ENCODE measurements around the gene HOXA7. TPM values are rescaled to one million over a fixed set of nuclear protein-coding genes. Genes with fewer than 3 reads are reported as not detected.

HOXA7 gene
- total RNA-seq, 1 experiment from 2014 or later, result 7.5 TPM

- Histone ChIP-seq H3K9ac (ENCODE audit: low read length) (no peak overlapping the region), H3K36me3 (ENCODE audit: insufficient read depth, low read length) (no peaks in the 10 kb centered on the region)
These were observed 34.8 kb downstream of the HOXA7 start for GRCh38 chr7:27121684-27122076.

GRCh38 chr7:27119412-27119911 is 37.0 kb downstream of the HOXA7 start:
- Histone ChIP-seq H3K4me2 (ENCODE audit: low read depth, low read length, poor library complexity, severe bottlenecking) (no peak overlapping the region), H3K4me3 (ENCODE audit: low read length) (no peak overlapping the region), H3K4me1 (ENCODE audit: low read length) (no peaks in the 10 kb centered on the region), H3K27ac (ENCODE audit: low read length) (no peak overlapping the region), H4K20me1 (ENCODE audit: insufficient read depth, low read depth, low read length) (no peaks in the 10 kb centered on the region), H3K9me3 (ENCODE audit: low read length) (no peaks in the 10 kb centered on the region), H3K27me3 (ENCODE audit: low read length) (no peaks in the 10 kb centered on the region), H3K9ac (ENCODE audit: low read length) (no peak overlapping the region), H3K9me2 (replicated peaks; ENCODE audit: insufficient read depth, low read length) (no peaks in the 10 kb centered on the region), H2AFZ (ENCODE audit: low read length) (no peak overlapping the region), H3K36me3 (ENCODE audit: insufficient read depth, low read length) (no peaks in the 10 kb centered on the region), H3K79me2 (ENCODE audit: low read length) (no peaks in the 10 kb centered on the region)
- DNase-seq, result no peak

More at GRCh38 chr7:27121684-27122076, 34.8 kb downstream of the HOXA7 start:
- no peaks in the 10 kb centered on the region for H4K20me1 ChIP-seq (ENCODE audit: insufficient read depth, low read depth, low read length)
- H3K4me3 ChIP-seq (ENCODE audit: low read length), result no peak overlapping the region
- H3K9me2 ChIP-seq (replicated peaks; ENCODE audit: insufficient read depth, low read length), result no peaks in the 10 kb centered on the region
- H3K4me2 ChIP-seq (ENCODE audit: low read depth, low read length, poor library complexity, severe bottlenecking), result no peak overlapping the region
- no peaks in the 10 kb centered on the region for H3K27me3 ChIP-seq (ENCODE audit: low read length)
- no peak overlapping the region for H2AFZ ChIP-seq (ENCODE audit: low read length)
- no peaks in the 10 kb centered on the region for H3K79me2 ChIP-seq (ENCODE audit: low read length)
- H3K27ac ChIP-seq (ENCODE audit: low read length), result no peak overlapping the region
- no peak for DNase-seq
- H3K4me1 ChIP-seq (ENCODE audit: low read length), result no peaks in the 10 kb centered on the region
- H3K9me3 ChIP-seq (ENCODE audit: low read length), result no peaks in the 10 kb centered on the region

DNA sequence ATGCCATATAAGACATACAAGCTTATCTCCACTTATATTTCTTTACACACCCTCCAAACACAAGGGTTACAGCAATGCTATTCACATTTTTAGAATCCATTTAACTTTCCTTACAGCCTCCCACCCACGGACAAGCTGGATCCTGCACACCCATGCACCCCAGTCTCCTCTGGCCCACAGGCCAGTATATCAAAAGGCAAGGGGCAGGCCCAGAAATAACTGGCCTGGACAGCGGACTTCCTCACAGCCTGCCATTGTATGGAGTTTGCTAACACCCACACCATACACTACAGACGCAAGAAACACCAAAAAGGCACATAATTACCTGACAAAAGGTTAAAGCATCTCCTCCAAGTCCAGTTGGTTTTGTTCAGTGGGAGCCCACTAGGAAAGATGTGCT is 37.9 kb downstream of the HOXA7 start:
- H3K27me3 ChIP-seq (ENCODE audit: low read length), result no peaks in the 10 kb centered on the region
- H3K4me1 ChIP-seq (ENCODE audit: low read length), result no peaks in the 10 kb centered on the region
- H3K4me3 ChIP-seq (ENCODE audit: low read length), result no peak overlapping the region
- no peak overlapping the region for H3K9ac ChIP-seq (ENCODE audit: low read length)
- no peak overlapping the region for H2AFZ ChIP-seq (ENCODE audit: low read length)
- H3K36me3 ChIP-seq (ENCODE audit: insufficient read depth, low read length), result no peaks in the 10 kb centered on the region
- DNase-seq, result no peak
- H3K9me3 ChIP-seq (ENCODE audit: low read length), result no peaks in the 10 kb centered on the region
- H3K9me2 ChIP-seq (replicated peaks; ENCODE audit: insufficient read depth, low read length), result no peaks in the 10 kb centered on the region
- H3K79me2 ChIP-seq (ENCODE audit: low read length), result no peaks in the 10 kb centered on the region
- no peak overlapping the region for H3K27ac ChIP-seq (ENCODE audit: low read length)
- H3K4me2 ChIP-seq (ENCODE audit: low read depth, low read length, poor library complexity, severe bottlenecking), result no peak overlapping the region
- no peaks in the 10 kb centered on the region for H4K20me1 ChIP-seq (ENCODE audit: insufficient read depth, low read depth, low read length)

DNA sequence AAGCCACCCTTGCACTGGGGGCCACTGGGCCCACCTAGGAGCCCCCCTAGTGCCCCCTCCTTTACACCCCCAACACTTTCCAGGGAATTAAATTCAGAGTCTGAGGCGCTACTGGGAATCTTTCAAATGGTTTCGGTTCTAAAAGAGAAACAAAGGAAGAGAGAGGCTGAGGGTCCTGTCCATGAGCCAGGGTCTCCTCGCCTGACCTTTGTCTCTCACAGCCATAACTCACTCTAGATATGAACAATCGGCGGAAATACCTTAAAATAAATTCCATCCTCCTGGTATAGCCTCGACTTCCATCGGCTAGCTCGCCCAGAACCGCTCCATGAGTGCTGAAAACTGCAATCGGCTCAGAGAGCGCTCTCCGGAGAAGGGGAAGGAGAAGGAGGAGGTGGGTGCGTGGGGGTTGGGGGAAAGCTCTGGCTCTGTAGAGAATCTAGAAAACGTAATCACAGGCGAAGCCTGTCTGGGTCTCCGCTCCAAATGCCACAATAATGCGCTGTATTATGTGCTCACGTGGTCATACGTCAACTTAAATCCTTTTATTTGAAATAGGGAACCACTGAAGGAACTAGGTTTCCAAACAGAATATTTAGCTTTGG is 38.5 kb downstream of the HOXA7 start:
- H3K27ac ChIP-seq (ENCODE audit: low read length), result no peak overlapping the region
- no peaks in the 10 kb centered on the region for H3K9me3 ChIP-seq (ENCODE audit: low read length)
- no peak overlapping the region for H3K4me2 ChIP-seq (ENCODE audit: low read depth, low read length, poor library complexity, severe bottlenecking)
- H2AFZ ChIP-seq (ENCODE audit: low read length), result no peak overlapping the region
- H3K4me1 ChIP-seq (ENCODE audit: low read length), result no peaks in the 10 kb centered on the region
- H4K20me1 ChIP-seq (ENCODE audit: insufficient read depth, low read depth, low read length), result no peaks in the 10 kb centered on the region
- DNase-seq, result no peak
- H3K9ac ChIP-seq (ENCODE audit: low read length), result no peak overlapping the region
- H3K9me2 ChIP-seq (replicated peaks; ENCODE audit: insufficient read depth, low read length), result no peaks in the 10 kb centered on the region
- H3K27me3 ChIP-seq (ENCODE audit: low read length), result no peaks in the 10 kb centered on the region
- H3K36me3 ChIP-seq (ENCODE audit: insufficient read depth, low read length), result no peaks in the 10 kb centered on the region
- H3K79me2 ChIP-seq (ENCODE audit: low read length), result no peaks in the 10 kb centered on the region
- H3K4me3 ChIP-seq (ENCODE audit: low read length), result no peak overlapping the region

DNA sequence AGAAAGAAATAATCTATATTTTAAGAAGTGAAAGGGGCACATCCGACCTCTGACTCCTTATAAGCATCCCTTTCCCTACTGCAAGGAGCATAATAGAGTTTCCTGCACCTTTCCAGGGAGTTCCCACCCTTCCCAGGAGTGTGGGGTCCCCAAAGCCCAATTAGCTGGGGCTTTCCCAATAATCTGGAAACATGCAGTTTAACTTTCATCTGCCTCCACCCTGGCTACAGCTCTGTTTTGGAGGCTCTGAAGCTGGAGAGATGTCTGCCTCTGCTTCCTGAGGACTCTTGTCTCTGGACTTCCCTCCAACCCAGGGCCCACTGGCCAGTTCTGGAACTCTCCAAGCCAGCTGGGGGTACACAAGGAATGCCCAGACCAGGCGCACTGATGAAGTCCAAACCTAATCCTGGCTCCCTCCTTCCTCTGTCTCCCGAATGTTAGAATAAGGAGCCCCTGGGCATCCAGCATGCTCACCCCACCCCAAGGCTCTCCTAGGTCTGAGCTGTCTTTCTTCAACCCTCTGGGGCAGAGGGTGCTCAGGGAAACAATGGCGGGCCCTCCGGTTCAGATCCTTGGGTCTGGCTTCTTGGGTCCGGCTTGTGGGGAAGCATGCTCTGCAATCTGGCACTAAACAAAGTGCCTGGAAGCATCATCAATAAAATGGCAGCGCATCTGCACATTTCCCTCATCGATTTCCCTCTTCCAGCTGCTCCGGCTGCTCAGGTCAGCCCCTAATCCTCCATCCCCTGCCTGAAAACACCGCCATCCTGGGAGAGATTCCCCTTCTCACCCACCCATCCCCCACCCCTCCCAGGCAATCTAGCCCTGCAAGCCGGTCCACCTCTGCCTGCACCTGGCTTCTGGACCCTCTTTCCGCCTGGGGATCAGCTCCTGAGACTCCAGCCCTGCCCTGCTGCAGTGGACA is 39.3 kb downstream of the HOXA7 start:
- Histone ChIP-seq H4K20me1 (ENCODE audit: insufficient read depth, low read depth, low read length) (no peaks in the 10 kb centered on the region), H3K36me3 (ENCODE audit: insufficient read depth, low read length) (no peaks in the 10 kb centered on the region; the same call in 1 of the 2 replicates), H3K9ac (ENCODE audit: low read length) (no peak overlapping the region), H3K4me1 (ENCODE audit: low read length) (no peaks in the 10 kb centered on the region), H3K9me3 (ENCODE audit: low read length) (no peaks in the 10 kb centered on the region), H3K79me2 (ENCODE audit: low read length) (no peaks in the 10 kb centered on the region), H3K9me2 (replicated peaks; ENCODE audit: insufficient read depth, low read length) (no peaks in the 10 kb centered on the region), H3K27ac (ENCODE audit: low read length) (no peak overlapping the region), H3K27me3 (ENCODE audit: low read length) (no peaks in the 10 kb centered on the region), H3K4me2 (ENCODE audit: low read depth, low read length, poor library complexity, severe bottlenecking) (no peak overlapping the region), H3K4me3 (ENCODE audit: low read length) (no peak overlapping the region), H2AFZ (ENCODE audit: low read length) (no peak overlapping the region)
- no peak for DNase-seq

GRCh38 chr7:27116031-27116961 is 40.2 kb downstream of the HOXA7 start:
- H3K4me3 ChIP-seq (ENCODE audit: low read length), result no peak overlapping the region
- DNase-seq, result no peak
- no peak overlapping the region for H3K9ac ChIP-seq (ENCODE audit: low read length)
- no peaks in the 10 kb centered on the region; the same call in 1 of the 2 replicates for H3K36me3 ChIP-seq (ENCODE audit: insufficient read depth, low read length)
- no peaks in the 10 kb centered on the region for H3K27me3 ChIP-seq (ENCODE audit: low read length)
- H3K4me2 ChIP-seq (ENCODE audit: low read depth, low read length, poor library complexity, severe bottlenecking), result no peak overlapping the region
- H3K9me2 ChIP-seq (replicated peaks; ENCODE audit: insufficient read depth, low read length), result no peaks in the 10 kb centered on the region
- no peaks in the 10 kb centered on the region for H3K4me1 ChIP-seq (ENCODE audit: low read length)
- H4K20me1 ChIP-seq (ENCODE audit: insufficient read depth, low read depth, low read length), result no peaks in the 10 kb centered on the region
- no peaks in the 10 kb centered on the region for H3K79me2 ChIP-seq (ENCODE audit: low read length)
- no peak overlapping the region for H2AFZ ChIP-seq (ENCODE audit: low read length)
- H3K9me3 ChIP-seq (ENCODE audit: low read length), result no peaks in the 10 kb centered on the region
- no peak overlapping the region for H3K27ac ChIP-seq (ENCODE audit: low read length)

- H2AFZ ChIP-seq (ENCODE audit: low read length), result no peak overlapping the region
These were observed 41.1 kb downstream of the HOXA7 start for GRCh38 chr7:27115221-27116026.

More at GRCh38 chr7:27115221-27116026, 41.1 kb downstream of the HOXA7 start:
- no peak overlapping the region for H3K27ac ChIP-seq (ENCODE audit: low read length)
- H4K20me1 ChIP-seq (ENCODE audit: insufficient read depth, low read depth, low read length), result no peaks in the 10 kb centered on the region
- no peak for DNase-seq
- no peaks in the 10 kb centered on the region for H3K9me3 ChIP-seq (ENCODE audit: low read length)
- H3K4me3 ChIP-seq (ENCODE audit: low read length), result no peak overlapping the region
- no peaks in the 10 kb centered on the region for H3K79me2 ChIP-seq (ENCODE audit: low read length)
- H3K36me3 ChIP-seq (ENCODE audit: insufficient read depth, low read length), result no peaks in the 10 kb centered on the region; the same call in 1 of the 2 replicates
- no peaks in the 10 kb centered on the region for H3K27me3 ChIP-seq (ENCODE audit: low read length)
- no peak overlapping the region for H3K9ac ChIP-seq (ENCODE audit: low read length)
- no peaks in the 10 kb centered on the region for H3K4me1 ChIP-seq (ENCODE audit: low read length)
- H3K9me2 ChIP-seq (replicated peaks; ENCODE audit: insufficient read depth, low read length), result no peaks in the 10 kb centered on the region
- H3K4me2 ChIP-seq (ENCODE audit: low read depth, low read length, poor library complexity, severe bottlenecking), result no peak overlapping the region
